Neural crest cell (in vitro differentiated cells): ENCODE data around the gene TCF4. TPM values are rescaled to one million over a fixed set of nuclear protein-coding genes. Genes with fewer than 3 reads are reported as not detected.

Source experiments
- DNase-seq: peaks from one replicate; pipeline ENCODE4 v3.0.0; 2021; ENCODE audit warnings: low read depth, mixed read lengths, low spot score
- H3K27ac Mint-ChIP-seq: one replicate; pipeline ENCODE4 v1.8.0; 2021; ENCODE audit warnings: mild to moderate bottlenecking, mixed read lengths; ENCODE audit not compliant: unreplicated experiment
- H3K27me3 Mint-ChIP-seq: 2 replicates; pipeline ENCODE4 v1.8.0; 2021; ENCODE audit warnings: low read depth, mild to moderate bottlenecking, mixed read lengths
- H3K36me3 Mint-ChIP-seq: 2 replicates; pipeline ENCODE4 v1.8.0; 2021; ENCODE audit warnings: low read depth, mild to moderate bottlenecking, mixed read lengths
- H3K4me1 Mint-ChIP-seq: 2 replicates; pipeline ENCODE4 v1.8.0; 2021; ENCODE audit warnings: mixed read lengths
- H3K4me3 Mint-ChIP-seq: one replicate; pipeline ENCODE4 v1.8.0; 2021; ENCODE audit warnings: mild to moderate bottlenecking, mixed read lengths
- H3K9me3 Mint-ChIP-seq: 2 replicates; pipeline ENCODE4 v1.8.0; 2021; ENCODE audit warnings: mixed read lengths
- total RNA-seq: library from RNA; stranded (reverse); gene quantifications from 2 replicates; pipeline ENCODE4 v1.2.1, GENCODE V29; 2021
- TF ChIP-seq, protein P1 (sequence below): fragments of 200-600 bp; sonication (generic); conservative IDR thresholded peaks from 2 replicates; pipeline ENCODE4 v1.5.0; 2021; ENCODE audit warnings: antibody characterized with exemption, mild to moderate bottlenecking

TCF4 gene
- total RNA-seq, 1 donor from 2014 or later: 89.9 TPM

- Mint-ChIP-seq H3K4me3 (no peak overlapping the region), H3K9me3 (no peaks in the 10 kb centered on the region), H3K27ac (no peak overlapping the region), H3K27me3 (no peaks in the 10 kb centered on the region), H3K36me3 (no peaks in the 10 kb centered on the region), H3K4me1 (peaks cover 15% of the 10 kb centered on the region)
- no peak for DNase-seq
- TF ChIP-seq, protein P1, sequence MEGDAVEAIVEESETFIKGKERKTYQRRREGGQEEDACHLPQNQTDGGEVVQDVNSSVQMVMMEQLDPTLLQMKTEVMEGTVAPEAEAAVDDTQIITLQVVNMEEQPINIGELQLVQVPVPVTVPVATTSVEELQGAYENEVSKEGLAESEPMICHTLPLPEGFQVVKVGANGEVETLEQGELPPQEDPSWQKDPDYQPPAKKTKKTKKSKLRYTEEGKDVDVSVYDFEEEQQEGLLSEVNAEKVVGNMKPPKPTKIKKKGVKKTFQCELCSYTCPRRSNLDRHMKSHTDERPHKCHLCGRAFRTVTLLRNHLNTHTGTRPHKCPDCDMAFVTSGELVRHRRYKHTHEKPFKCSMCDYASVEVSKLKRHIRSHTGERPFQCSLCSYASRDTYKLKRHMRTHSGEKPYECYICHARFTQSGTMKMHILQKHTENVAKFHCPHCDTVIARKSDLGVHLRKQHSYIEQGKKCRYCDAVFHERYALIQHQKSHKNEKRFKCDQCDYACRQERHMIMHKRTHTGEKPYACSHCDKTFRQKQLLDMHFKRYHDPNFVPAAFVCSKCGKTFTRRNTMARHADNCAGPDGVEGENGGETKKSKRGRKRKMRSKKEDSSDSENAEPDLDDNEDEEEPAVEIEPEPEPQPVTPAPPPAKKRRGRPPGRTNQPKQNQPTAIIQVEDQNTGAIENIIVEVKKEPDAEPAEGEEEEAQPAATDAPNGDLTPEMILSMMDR: no peak
Observed at GRCh38 chr18:55336438-55337100, 251.4 kb downstream of the TCF4 start.

DNA sequence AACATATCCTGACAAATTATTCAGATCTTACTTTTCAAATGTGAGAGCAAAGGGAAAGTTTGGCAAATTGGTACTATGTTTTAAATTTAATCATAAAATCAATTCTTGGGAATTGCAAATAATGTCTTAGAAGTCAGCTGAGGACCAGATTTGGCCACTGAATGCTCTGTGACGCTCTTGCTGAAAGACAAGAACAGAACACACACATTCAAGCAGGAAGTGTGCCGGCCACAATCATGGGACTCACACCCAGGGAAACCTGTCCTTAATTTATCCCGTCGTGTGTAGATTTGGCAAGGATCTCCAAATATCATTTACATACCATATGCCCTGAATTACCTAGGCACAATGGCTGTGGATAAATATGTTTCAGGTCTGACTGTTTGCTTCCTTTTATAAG is 253.1 kb downstream of the TCF4 start:
- Mint-ChIP-seq H3K27ac (no peak overlapping the region), H3K27me3 (no peaks in the 10 kb centered on the region), H3K4me1 (peaks cover 20% of the 10 kb centered on the region), H3K9me3 (no peaks in the 10 kb centered on the region), H3K36me3 (no peaks in the 10 kb centered on the region), H3K4me3 (no peak overlapping the region)
- TF ChIP-seq, protein P1: no peak
- DNase-seq: no peak

DNA sequence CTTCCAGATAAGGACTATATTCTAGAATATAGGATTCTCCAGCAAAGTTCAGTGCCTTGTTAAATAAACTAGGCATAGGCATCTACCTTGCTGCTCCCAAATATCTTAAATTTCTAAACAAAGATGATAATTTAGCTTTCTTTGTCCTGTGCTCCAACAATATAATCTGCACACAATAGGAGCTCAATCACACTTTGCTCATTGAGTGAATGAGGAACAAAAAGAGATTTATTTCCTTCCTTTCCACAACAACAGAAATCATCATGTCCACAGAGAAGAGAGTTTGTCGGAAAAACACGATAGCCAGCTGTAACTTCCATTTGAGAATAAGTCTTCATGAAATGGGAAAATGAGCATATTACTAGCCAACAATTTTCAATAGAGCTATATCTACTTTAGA is 256.7 kb downstream of the TCF4 start:
- TF ChIP-seq, protein P1: no peak
- DNase-seq: no peak
- no peak overlapping the region for H3K4me3 Mint-ChIP-seq
- H3K36me3 Mint-ChIP-seq: peaks cover 2% of the 10 kb centered on the region
- no peaks in the 10 kb centered on the region for H3K9me3 Mint-ChIP-seq
- H3K27ac Mint-ChIP-seq: no peak overlapping the region
- H3K27me3 Mint-ChIP-seq: no peaks in the 10 kb centered on the region
- H3K4me1 Mint-ChIP-seq: peaks cover 8% of the 10 kb centered on the region

DNA sequence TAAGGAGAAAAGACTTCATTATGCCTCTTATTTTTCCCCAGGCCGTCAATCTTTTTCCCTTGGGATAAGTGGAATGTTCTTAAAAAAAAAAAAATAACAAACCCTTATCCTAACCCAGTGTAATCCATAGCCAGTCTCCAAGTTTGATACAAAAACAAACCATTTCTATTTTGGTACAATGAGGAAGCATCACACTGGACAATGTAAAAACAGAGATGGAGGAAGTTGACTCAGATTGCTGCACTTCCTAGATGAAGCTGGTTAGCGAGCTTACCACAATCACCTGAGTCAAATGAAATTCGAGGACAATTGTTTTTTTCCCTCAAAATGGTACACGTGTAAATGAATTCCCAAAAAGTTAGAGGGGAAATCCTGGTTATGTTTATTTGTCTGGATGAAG is 259.7 kb downstream of the TCF4 start:
- Mint-ChIP-seq H3K36me3 (peaks cover 2% of the 10 kb centered on the region), H3K27ac (no peak overlapping the region), H3K27me3 (peaks cover 5% of the 10 kb centered on the region), H3K9me3 (no peaks in the 10 kb centered on the region), H3K4me1 (peaks cover 16% of the 10 kb centered on the region), H3K4me3 (no peak overlapping the region)
- TF ChIP-seq, protein P1: no peak
- no peak for DNase-seq

DNA sequence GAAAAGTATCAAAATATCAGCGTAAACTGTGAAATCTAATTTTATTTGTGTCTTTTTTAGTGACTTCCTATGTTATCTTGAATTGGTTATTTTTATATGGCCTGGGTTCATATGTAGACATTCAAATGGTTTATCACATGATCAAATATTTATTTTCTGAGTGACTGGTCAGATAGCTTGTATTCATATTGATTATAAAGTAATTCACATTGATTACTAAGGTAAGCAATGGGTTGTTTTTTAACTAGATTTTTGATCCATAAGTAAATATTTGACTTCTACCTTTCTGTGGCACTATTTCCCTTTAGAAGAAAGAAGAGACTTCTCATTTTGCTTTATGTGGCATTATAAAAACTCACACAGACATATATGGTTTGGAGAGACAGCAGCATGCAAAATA is 260.5 kb downstream of the TCF4 start:
- no peak overlapping the region for H3K27ac Mint-ChIP-seq
- H3K4me1 Mint-ChIP-seq: peaks cover 19% of the 10 kb centered on the region
- H3K36me3 Mint-ChIP-seq: peaks cover 2% of the 10 kb centered on the region
- no peak overlapping the region for H3K4me3 Mint-ChIP-seq
- TF ChIP-seq, protein P1: no peak
- no peaks in the 10 kb centered on the region for H3K9me3 Mint-ChIP-seq
- peaks cover 6% of the 10 kb centered on the region for H3K27me3 Mint-ChIP-seq
- no peak for DNase-seq
